HepG2 (cell line): ENCODE data around the gene ZG16B. TPM values are rescaled to one million over a fixed set of nuclear protein-coding genes. Genes with fewer than 3 reads are reported as not detected.

Experiments used
- ATM ChIP-seq: fragments of 450-650 bp; IDR thresholded peaks from 2 replicates; pipeline ENCODE4 v1.7.1; 2017; ENCODE audit warnings: mild to moderate bottlenecking, borderline replicate concordance
- CC2D1A ChIP-seq: sonication (generic); formaldehyde crosslinking; IDR thresholded peaks from 2 replicates; pipeline ENCODE4 v1.8.1; 2023; ENCODE audit warnings: mild to moderate bottlenecking, missing genetic modification reagents
- CREM ChIP-seq, 2 experiments: sonication (generic) in 1 of 2; formaldehyde crosslinking in 1 of 2; IDR thresholded peaks; 2 replicates each; pipeline versions ENCODE4 v1.4.0 to v1.6.1; 2016 to 2020; ENCODE audit warnings: antibody characterized with exemption in 1 of 2, mild to moderate bottlenecking in 1 of 2, missing genetic modification reagents in 1 of 2
- JUNB ChIP-seq: sonication (generic); formaldehyde crosslinking; IDR thresholded peaks from 2 replicates; pipeline ENCODE4 v1.8.0; 2022; ENCODE audit warnings: missing genetic modification reagents, mild to moderate bottlenecking, borderline replicate concordance
- KDM5A ChIP-seq: fragments of 200-600 bp; sonication (generic); IDR thresholded peaks from 2 replicates; pipeline ENCODE4 v1.7.0; 2018; ENCODE audit warnings: antibody characterized with exemption, mild to moderate bottlenecking, low read length, borderline replicate concordance
- MXD4 ChIP-seq: IDR thresholded peaks from 2 replicates; pipeline ENCODE4 v1.6.1; 2016; ENCODE audit warnings: mild to moderate bottlenecking, missing biosample characterization, missing genetic modification reagents
- MYNN ChIP-seq: sonication (generic); formaldehyde crosslinking; IDR thresholded peaks from 2 replicates; pipeline ENCODE4 v1.4.0; 2020; ENCODE audit warnings: mild to moderate bottlenecking, low read depth, missing genetic modification reagents
- POLR2G ChIP-seq: fragments of 200-400 bp; formaldehyde crosslinking; IDR thresholded peaks from 2 replicates; pipeline ENCODE4 v1.6.1; 2018; ENCODE audit warnings: mild to moderate bottlenecking, low read depth, low read length, moderate library complexity
- TSC22D2 ChIP-seq: sonication (generic); formaldehyde crosslinking; IDR thresholded peaks from 2 replicates; pipeline ENCODE4 v1.5.1; 2020; ENCODE audit warnings: missing genetic modification reagents, mild to moderate bottlenecking, borderline replicate concordance
- ZFP36 ChIP-seq: fragments of 150-350 bp; IDR thresholded peaks from 2 replicates; pipeline ENCODE4 v1.6.1; 2018; ENCODE audit warnings: borderline replicate concordance, low read length, low read depth; ENCODE audit not compliant: partially characterized antibody
- ZNF136 ChIP-seq: sonication (generic); formaldehyde crosslinking; IDR thresholded peaks from 2 replicates; pipeline ENCODE4 v1.8.1; 2022; ENCODE audit warnings: low read depth, mild to moderate bottlenecking, moderate library complexity, missing genetic modification reagents
- ZNF878 ChIP-seq: sonication (generic); formaldehyde crosslinking; IDR thresholded peaks from 2 replicates; pipeline ENCODE4 v1.8.1; 2023; ENCODE audit warnings: mild to moderate bottlenecking, missing genetic modification reagents, moderate library complexity
- ZZZ3 ChIP-seq: sonication (generic); formaldehyde crosslinking; IDR thresholded peaks from 2 replicates; pipeline ENCODE4 v1.4.0; 2020; ENCODE audit warnings: missing genetic modification reagents, mild to moderate bottlenecking, borderline replicate concordance
- polyA plus RNA-seq, 8 experiments: library from polyadenylated mRNA; depleted of rRNA in 3 of 8; stranded (reverse) in 7 of 8; unstranded in 1 of 8; fragments of >200 nt; fragmentation: Illumina TruSeq in 4 of 8; extraction: Trizol in 4 of 8; gene quantifications; 2 replicates each; pipeline versions ENCODE4 v1.2.1 to v1.2.3, GENCODE V29; 2011 to 2016; ENCODE audit warnings: low read depth in 4 of 8, missing spikeins in 1 of 8, mixed read lengths in 1 of 8; ENCODE audit not compliant: insufficient read depth in 1 of 8
- total RNA-seq, 5 experiments: library from RNA; depleted of rRNA; stranded (reverse); fragments of >200 nt; fragmentation: Illumina TruSeq; extraction: Trizol; gene quantifications; 2 replicates each; pipeline ENCODE4 v1.2.3, GENCODE V29; 2016; ENCODE audit warnings: low read depth in 1 of 5
- TF ChIP-seq, protein P1 (sequence below): sonication (generic); formaldehyde crosslinking; IDR thresholded peaks from 2 replicates; pipeline ENCODE4 v1.5.0; 2020; ENCODE audit warnings: mild to moderate bottlenecking, missing genetic modification reagents
- TF ChIP-seq, protein P2 (sequence below): sonication (generic); formaldehyde crosslinking; conservative IDR thresholded peaks from 2 replicates; pipeline ENCODE4 v1.4.0; 2020; ENCODE audit warnings: missing genetic modification reagents
- TF ChIP-seq, protein P3 (sequence below): sonication (generic); formaldehyde crosslinking; IDR thresholded peaks from 2 replicates; pipeline ENCODE4 v1.4.0; 2020; ENCODE audit warnings: missing genetic modification reagents, borderline replicate concordance
- TF ChIP-seq, protein P4 (sequence below), 2 experiments: sonication (generic) in 1 of 2; formaldehyde crosslinking in 1 of 2; IDR thresholded peaks; 2 replicates each; pipeline versions ENCODE4 v1.4.0 to v1.6.1; 2018 to 2020; ENCODE audit warnings: missing genetic modification reagents in 2 of 2, borderline replicate concordance in 1 of 2, low read depth in 1 of 2, mild to moderate bottlenecking in 1 of 2, missing biosample characterization in 1 of 2
- TF ChIP-seq, protein P5 (sequence below): sonication (generic); formaldehyde crosslinking; IDR thresholded peaks from 2 replicates; pipeline ENCODE4 v1.4.0; 2020; ENCODE audit warnings: missing genetic modification reagents, mild to moderate bottlenecking, borderline replicate concordance

The ZG16B gene
- total and polyA plus RNA-seq, 2 of the 13 experiments (the other 11 are each of a cell fraction or from before 2014, with no cell fraction given): 1.5 to 11.3 TPM

DNA sequence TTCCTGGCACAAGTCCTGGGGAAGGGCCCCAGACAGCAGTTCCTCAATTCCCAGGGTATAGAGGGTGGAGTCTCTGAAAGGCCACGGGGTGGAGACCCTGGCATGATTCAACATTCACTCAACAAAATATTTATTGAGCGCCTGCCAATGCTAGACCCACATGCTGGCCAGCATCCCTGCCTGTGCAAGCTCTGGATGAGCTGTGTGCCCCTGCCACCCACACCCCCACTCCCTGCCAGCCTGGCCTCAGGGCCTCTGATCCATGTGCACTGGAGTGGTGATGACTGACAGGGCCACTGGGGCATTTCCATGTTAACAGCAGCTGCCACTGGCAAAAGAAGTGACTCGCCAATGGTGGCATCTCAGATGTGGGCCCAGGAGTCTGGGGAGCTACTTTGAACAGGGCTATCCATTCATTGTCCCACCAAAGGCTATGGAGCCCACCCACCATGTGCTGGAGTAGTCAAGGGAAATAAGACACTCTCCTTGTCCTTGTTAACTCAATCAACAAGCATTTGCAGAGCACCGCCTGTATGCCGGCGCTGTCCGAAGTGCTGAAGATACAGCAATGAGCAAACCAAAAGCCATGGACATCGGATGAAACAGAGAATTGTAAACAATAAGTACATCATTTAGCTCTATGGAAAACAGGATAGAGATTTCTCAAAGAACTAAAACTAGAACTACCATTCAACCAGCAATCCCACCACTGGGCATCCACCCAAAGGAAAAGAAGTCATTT, 30.9 kb downstream of the ZG16B start (continued):
- TF ChIP-seq, protein P1, sequence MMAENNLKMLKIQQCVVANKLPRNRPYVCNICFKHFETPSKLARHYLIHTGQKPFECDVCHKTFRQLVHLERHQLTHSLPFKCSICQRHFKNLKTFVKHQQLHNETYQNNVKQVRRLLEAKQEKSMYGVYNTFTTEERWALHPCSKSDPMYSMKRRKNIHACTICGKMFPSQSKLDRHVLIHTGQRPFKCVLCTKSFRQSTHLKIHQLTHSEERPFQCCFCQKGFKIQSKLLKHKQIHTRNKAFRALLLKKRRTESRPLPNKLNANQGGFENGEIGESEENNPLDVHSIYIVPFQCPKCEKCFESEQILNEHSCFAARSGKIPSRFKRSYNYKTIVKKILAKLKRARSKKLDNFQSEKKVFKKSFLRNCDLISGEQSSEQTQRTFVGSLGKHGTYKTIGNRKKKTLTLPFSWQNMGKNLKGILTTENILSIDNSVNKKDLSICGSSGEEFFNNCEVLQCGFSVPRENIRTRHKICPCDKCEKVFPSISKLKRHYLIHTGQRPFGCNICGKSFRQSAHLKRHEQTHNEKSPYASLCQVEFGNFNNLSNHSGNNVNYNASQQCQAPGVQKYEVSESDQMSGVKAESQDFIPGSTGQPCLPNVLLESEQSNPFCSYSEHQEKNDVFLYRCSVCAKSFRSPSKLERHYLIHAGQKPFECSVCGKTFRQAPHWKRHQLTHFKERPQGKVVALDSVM (CRISPR knock-in tag): no peak
- TF ChIP-seq, protein P2, sequence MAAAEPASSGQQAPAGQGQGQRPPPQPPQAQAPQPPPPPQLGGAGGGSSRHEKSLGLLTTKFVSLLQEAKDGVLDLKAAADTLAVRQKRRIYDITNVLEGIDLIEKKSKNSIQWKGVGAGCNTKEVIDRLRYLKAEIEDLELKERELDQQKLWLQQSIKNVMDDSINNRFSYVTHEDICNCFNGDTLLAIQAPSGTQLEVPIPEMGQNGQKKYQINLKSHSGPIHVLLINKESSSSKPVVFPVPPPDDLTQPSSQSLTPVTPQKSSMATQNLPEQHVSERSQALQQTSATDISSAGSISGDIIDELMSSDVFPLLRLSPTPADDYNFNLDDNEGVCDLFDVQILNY: no peak
- TF ChIP-seq KDM5A (no peak), MYNN (CRISPR knock-in tag) (no peak), ATM (no peak), POLR2G (no peak), TSC22D2 (CRISPR knock-in tag) (no peak), ZZZ3 (CRISPR knock-in tag) (no peak), ZFP36 (no peak), CC2D1A (CRISPR knock-in tag) (no peak), ZNF136 (no peak), MXD4 (CRISPR knock-in tag) (no peak), CREM (IDR thresholded peaks at IDR 0.05) (no peak), CREM (CRISPR knock-in tag; IDR thresholded peaks at IDR 0.05) (no peak), JUNB (CRISPR knock-in tag) (no peak), ZNF878 (CRISPR knock-in tag) (no peak)
- TF ChIP-seq, protein P3, sequence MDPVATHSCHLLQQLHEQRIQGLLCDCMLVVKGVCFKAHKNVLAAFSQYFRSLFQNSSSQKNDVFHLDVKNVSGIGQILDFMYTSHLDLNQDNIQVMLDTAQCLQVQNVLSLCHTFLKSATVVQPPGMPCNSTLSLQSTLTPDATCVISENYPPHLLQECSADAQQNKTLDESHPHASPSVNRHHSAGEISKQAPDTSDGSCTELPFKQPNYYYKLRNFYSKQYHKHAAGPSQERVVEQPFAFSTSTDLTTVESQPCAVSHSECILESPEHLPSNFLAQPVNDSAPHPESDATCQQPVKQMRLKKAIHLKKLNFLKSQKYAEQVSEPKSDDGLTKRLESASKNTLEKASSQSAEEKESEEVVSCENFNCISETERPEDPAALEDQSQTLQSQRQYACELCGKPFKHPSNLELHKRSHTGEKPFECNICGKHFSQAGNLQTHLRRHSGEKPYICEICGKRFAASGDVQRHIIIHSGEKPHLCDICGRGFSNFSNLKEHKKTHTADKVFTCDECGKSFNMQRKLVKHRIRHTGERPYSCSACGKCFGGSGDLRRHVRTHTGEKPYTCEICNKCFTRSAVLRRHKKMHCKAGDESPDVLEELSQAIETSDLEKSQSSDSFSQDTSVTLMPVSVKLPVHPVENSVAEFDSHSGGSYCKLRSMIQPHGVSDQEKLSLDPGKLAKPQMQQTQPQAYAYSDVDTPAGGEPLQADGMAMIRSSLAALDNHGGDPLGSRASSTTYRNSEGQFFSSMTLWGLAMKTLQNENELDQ (CRISPR knock-in tag): no peak
- TF ChIP-seq, protein P4, sequence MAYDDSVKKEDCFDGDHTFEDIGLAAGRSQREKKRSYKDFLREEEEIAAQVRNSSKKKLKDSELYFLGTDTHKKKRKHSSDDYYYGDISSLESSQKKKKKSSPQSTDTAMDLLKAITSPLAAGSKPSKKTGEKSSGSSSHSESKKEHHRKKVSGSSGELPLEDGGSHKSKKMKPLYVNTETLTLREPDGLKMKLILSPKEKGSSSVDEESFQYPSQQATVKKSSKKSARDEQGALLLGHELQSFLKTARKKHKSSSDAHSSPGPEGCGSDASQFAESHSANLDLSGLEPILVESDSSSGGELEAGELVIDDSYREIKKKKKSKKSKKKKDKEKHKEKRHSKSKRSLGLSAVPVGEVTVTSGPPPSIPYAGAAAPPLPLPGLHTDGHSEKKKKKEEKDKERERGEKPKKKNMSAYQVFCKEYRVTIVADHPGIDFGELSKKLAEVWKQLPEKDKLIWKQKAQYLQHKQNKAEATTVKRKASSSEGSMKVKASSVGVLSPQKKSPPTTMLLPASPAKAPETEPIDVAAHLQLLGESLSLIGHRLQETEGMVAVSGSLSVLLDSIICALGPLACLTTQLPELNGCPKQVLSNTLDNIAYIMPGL (CRISPR knock-in tag; IDR thresholded peaks at IDR 0.05; ENCODE audit: borderline replicate concordance in 1 of 2, low read depth in 1 of 2): no peak
- TF ChIP-seq, protein P5, sequence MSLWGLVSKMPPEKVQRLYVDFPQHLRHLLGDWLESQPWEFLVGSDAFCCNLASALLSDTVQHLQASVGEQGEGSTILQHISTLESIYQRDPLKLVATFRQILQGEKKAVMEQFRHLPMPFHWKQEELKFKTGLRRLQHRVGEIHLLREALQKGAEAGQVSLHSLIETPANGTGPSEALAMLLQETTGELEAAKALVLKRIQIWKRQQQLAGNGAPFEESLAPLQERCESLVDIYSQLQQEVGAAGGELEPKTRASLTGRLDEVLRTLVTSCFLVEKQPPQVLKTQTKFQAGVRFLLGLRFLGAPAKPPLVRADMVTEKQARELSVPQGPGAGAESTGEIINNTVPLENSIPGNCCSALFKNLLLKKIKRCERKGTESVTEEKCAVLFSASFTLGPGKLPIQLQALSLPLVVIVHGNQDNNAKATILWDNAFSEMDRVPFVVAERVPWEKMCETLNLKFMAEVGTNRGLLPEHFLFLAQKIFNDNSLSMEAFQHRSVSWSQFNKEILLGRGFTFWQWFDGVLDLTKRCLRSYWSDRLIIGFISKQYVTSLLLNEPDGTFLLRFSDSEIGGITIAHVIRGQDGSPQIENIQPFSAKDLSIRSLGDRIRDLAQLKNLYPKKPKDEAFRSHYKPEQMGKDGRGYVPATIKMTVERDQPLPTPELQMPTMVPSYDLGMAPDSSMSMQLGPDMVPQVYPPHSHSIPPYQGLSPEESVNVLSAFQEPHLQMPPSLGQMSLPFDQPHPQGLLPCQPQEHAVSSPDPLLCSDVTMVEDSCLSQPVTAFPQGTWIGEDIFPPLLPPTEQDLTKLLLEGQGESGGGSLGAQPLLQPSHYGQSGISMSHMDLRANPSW: no peak
